ENCODE data around the gene ACTG2.

ACTG2 gene

DNA sequence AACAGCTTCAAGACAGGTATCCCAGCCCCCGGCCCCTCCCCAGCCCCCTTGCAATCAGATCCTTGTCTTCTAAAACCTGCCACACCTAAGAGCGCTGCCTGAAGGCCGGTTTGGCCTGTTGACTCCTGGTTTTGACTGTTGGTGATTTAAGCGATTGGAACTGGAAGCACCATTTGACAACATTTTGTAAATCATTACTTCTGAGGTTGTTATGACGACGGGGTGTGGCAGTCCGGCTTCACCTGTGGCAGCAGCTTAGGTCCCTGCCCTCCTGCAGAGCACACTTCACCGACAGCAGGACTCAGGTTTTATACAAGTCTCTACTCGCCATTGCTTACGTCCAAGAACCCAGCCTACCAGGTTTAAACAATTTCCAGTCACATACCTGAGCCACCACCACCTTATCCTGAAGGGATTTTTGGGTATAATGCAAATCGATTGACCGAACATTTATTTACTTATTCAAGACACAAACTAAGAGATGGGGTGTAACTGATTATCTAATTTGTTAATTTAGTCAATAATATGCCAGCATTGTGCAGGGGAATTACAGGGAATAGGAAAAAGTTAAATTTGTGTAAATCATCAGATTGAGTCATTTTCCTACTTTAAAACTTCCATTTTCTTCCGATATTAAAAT lies 33.2 kb downstream of the ACTG2 start:
- Histone ChIP-seq H3K4me3 (ENCODE audit: low read depth, low read length) (peak overlapping the region; percentile 84), H3K27ac (ENCODE audit: low read depth, low read length) (0 out of 2 replicates have a peak overlapping the region, but pooled peaks have one; percentile 11), H2AFZ (ENCODE audit: low read length, unreplicated experiment) (peak overlapping the region; percentile 28), H3K27me3 (ENCODE audit: insufficient read depth, low read length) (no peaks in the 10 kb centered on the region), H3K79me2 (ENCODE audit: control insufficient read depth, insufficient read depth, low read length, unreplicated experiment) (peaks cover 39% of the 10 kb centered on the region), H3K4me1 (ENCODE audit: control insufficient read depth, insufficient read depth, low read length, unreplicated experiment) (peaks cover 25% of the 10 kb centered on the region), H3K36me3 (ENCODE audit: insufficient read depth, low read length) (no peaks in the 10 kb centered on the region)

GRCh38 chr2:73926493-73927327 lies 33.9 kb downstream of the ACTG2 start, which contains the start of gene DGUOK:
TSS of gene DGUOK (plus strand) at chr2:73926880. CDS start at chr2:73926911, 31 bp downstream.
- Histone ChIP-seq H3K27ac (ENCODE audit: low read depth, low read length) (peak within 1 kb of the TSS; percentile 85), H3K79me2 (ENCODE audit: control insufficient read depth, insufficient read depth, low read length, unreplicated experiment) (peaks cover 46% of the 10 kb centered on the region), H2AFZ (ENCODE audit: low read length, unreplicated experiment) (peak within 1 kb of the TSS; percentile 60), H3K4me3 (ENCODE audit: low read depth, low read length) (peak within 1 kb of the TSS; percentile 84), H3K36me3 (ENCODE audit: insufficient read depth, low read length) (no peaks in the 10 kb centered on the region), H3K4me1 (ENCODE audit: control insufficient read depth, insufficient read depth, low read length, unreplicated experiment) (peaks cover 30% of the 10 kb centered on the region), H3K27me3 (ENCODE audit: insufficient read depth, low read length) (no peaks in the 10 kb centered on the region)

GRCh38 chr2:73927344-73927743 lies 34.5 kb downstream of the ACTG2 start:
- Histone ChIP-seq H3K4me3 (ENCODE audit: low read depth, low read length) (peak overlapping the region; percentile 84), H2AFZ (ENCODE audit: low read length, unreplicated experiment) (no peak overlapping the region), H3K36me3 (ENCODE audit: insufficient read depth, low read length) (no peaks in the 10 kb centered on the region), H3K79me2 (ENCODE audit: control insufficient read depth, insufficient read depth, low read length, unreplicated experiment) (peaks cover 50% of the 10 kb centered on the region), H3K27ac (ENCODE audit: low read depth, low read length) (peak overlapping the region; percentile 85), H3K27me3 (ENCODE audit: insufficient read depth, low read length) (no peaks in the 10 kb centered on the region), H3K4me1 (ENCODE audit: control insufficient read depth, insufficient read depth, low read length, unreplicated experiment) (peaks cover 37% of the 10 kb centered on the region)

- Histone ChIP-seq H3K36me3 (ENCODE audit: insufficient read depth, low read length) (peaks cover 3% of the 10 kb centered on the region; the same call in 1 of the 2 replicates), H3K4me3 (ENCODE audit: low read depth, low read length) (peak overlapping the region; percentile 38), H3K27ac (ENCODE audit: low read depth, low read length) (0 out of 2 replicates have a peak overlapping the region, but pooled peaks have one; percentile 48), H2AFZ (ENCODE audit: low read length, unreplicated experiment) (no peak overlapping the region), H3K27me3 (ENCODE audit: insufficient read depth, low read length) (no peaks in the 10 kb centered on the region), H3K79me2 (ENCODE audit: control insufficient read depth, insufficient read depth, low read length, unreplicated experiment) (peaks cover 66% of the 10 kb centered on the region), H3K4me1 (ENCODE audit: control insufficient read depth, insufficient read depth, low read length, unreplicated experiment) (peaks cover 47% of the 10 kb centered on the region)
Measured at GRCh38 chr2:73928963-73929347, 36.1 kb downstream of the ACTG2 start.

- no peaks in the 10 kb centered on the region for H3K27me3 ChIP-seq (ENCODE audit: insufficient read depth, low read length)
- peaks cover 78% of the 10 kb centered on the region for H3K79me2 ChIP-seq (ENCODE audit: control insufficient read depth, insufficient read depth, low read length, unreplicated experiment)
- peak overlapping the region; percentile 48 for H3K27ac ChIP-seq (ENCODE audit: low read depth, low read length)
- H3K4me1 ChIP-seq (ENCODE audit: control insufficient read depth, insufficient read depth, low read length, unreplicated experiment): peaks cover 50% of the 10 kb centered on the region
- H2AFZ ChIP-seq (ENCODE audit: low read length, unreplicated experiment): no peak overlapping the region
- peak overlapping the region; percentile 38; the same call in 1 of the 2 replicates for H3K4me3 ChIP-seq (ENCODE audit: low read depth, low read length)
- H3K36me3 ChIP-seq (ENCODE audit: insufficient read depth, low read length): peaks cover 3% of the 10 kb centered on the region; the same call in 1 of the 2 replicates
Measured at GRCh38 chr2:73930386-73930785, 37.6 kb downstream of the ACTG2 start.

DNA sequence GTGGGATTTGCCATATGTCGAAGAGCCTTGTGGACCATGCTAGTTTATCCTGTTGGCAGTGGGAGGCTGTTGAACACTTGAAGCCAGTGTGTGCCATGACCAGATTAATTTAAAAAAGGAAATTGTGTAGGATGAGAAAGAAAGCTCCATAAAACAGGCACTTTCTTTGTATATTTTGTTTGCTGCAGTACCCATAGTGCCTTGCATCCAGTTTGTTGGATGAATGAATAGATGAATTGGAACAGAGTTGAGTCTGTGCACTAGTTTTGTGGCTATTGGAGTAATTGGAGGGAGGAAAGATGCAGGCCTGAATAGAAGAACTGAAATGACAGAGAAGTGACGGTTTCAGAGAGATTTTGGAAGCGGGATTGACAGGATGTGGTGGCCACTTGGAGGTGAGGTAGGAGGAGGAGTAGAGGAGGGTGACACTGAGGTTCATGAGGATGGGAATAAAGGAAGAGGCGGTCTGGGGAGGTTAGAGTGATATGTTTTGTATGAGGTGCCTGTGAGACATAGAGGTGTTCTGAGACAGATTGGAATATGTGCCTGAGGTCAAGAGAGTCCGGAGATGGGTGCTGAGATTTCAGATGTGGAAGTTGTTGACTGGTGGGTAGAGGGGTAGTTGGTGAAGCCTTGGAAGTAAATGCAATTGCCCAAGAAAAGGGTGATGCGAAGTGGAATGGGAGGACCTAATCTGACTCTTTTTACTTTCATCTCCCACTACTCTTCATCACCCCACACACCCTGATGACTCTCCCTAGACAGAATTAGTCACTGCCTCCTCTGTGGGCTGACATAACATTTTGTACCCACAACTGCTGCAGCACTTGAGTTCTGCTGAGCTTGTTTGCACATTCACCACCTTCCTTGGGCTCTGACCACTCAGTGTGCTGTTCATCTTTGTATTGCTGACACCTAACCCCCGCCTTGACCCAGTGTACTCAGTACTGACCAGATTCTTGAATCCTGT lies 39.0 kb downstream of the ACTG2 start:
- Histone ChIP-seq H3K36me3 (ENCODE audit: insufficient read depth, low read length) (peaks cover 5% of the 10 kb centered on the region; the same call in 1 of the 2 replicates), H3K27me3 (ENCODE audit: insufficient read depth, low read length) (no peaks in the 10 kb centered on the region), H3K4me1 (ENCODE audit: control insufficient read depth, insufficient read depth, low read length, unreplicated experiment) (peaks cover 56% of the 10 kb centered on the region)

GRCh38 chr2:73933194-73933593 lies 40.4 kb downstream of the ACTG2 start:
- peaks cover 63% of the 10 kb centered on the region for H3K4me1 ChIP-seq (ENCODE audit: control insufficient read depth, insufficient read depth, low read length, unreplicated experiment)
- H3K36me3 ChIP-seq (ENCODE audit: insufficient read depth, low read length): peaks cover 7% of the 10 kb centered on the region; the same call in 1 of the 2 replicates
- H3K27ac ChIP-seq (ENCODE audit: low read depth, low read length): peak overlapping the region; percentile 63
- peaks cover 89% of the 10 kb centered on the region for H3K79me2 ChIP-seq (ENCODE audit: control insufficient read depth, insufficient read depth, low read length, unreplicated experiment)
- H3K4me3 ChIP-seq (ENCODE audit: low read depth, low read length): no peak overlapping the region
- H2AFZ ChIP-seq (ENCODE audit: low read length, unreplicated experiment): no peak overlapping the region
- H3K27me3 ChIP-seq (ENCODE audit: insufficient read depth, low read length): no peaks in the 10 kb centered on the region

More for the DNA sequence above, 39.0 kb downstream of the ACTG2 start:
- peak overlapping the region; percentile 8; the same call in 1 of the 2 replicates for H3K4me3 ChIP-seq (ENCODE audit: low read depth, low read length)
- H3K79me2 ChIP-seq (ENCODE audit: control insufficient read depth, insufficient read depth, low read length, unreplicated experiment): peaks cover 90% of the 10 kb centered on the region
- no peak overlapping the region for H2AFZ ChIP-seq (ENCODE audit: low read length, unreplicated experiment)
- peak overlapping the region; percentile 63 for H3K27ac ChIP-seq (ENCODE audit: low read depth, low read length)

DNA sequence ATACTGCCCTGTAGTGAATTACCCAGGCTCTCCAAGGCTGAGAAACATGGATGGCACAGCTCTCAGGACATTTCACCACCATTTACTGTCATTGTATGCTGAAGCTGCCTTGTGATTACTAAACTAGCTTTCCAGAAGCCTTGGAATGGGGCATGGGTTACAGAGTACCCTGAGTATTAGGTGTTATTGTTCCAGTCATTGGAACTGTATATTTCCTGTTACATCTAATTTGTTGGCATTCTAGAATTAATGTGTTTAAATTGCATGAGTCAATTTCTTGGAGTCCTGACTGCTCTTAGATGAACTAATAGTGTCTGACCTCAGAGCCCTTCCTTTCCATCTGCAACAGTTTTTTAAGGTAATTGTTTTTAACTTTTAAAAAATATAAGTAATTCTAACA lies 42.8 kb downstream of the ACTG2 start:
- H3K27me3 ChIP-seq (ENCODE audit: insufficient read depth, low read length): no peaks in the 10 kb centered on the region
- no peak overlapping the region for H3K4me3 ChIP-seq (ENCODE audit: low read depth, low read length)
- H3K4me1 ChIP-seq (ENCODE audit: control insufficient read depth, insufficient read depth, low read length, unreplicated experiment): peaks cover 57% of the 10 kb centered on the region
- peak overlapping the region; percentile 23; the same call in 1 of the 2 replicates for H3K27ac ChIP-seq (ENCODE audit: low read depth, low read length)
- H2AFZ ChIP-seq (ENCODE audit: low read length, unreplicated experiment): no peak overlapping the region
- peaks cover 86% of the 10 kb centered on the region for H3K79me2 ChIP-seq (ENCODE audit: control insufficient read depth, insufficient read depth, low read length, unreplicated experiment)
- H3K36me3 ChIP-seq (ENCODE audit: insufficient read depth, low read length): peaks cover 10% of the 10 kb centered on the region; the same call in 1 of the 2 replicates

DNA sequence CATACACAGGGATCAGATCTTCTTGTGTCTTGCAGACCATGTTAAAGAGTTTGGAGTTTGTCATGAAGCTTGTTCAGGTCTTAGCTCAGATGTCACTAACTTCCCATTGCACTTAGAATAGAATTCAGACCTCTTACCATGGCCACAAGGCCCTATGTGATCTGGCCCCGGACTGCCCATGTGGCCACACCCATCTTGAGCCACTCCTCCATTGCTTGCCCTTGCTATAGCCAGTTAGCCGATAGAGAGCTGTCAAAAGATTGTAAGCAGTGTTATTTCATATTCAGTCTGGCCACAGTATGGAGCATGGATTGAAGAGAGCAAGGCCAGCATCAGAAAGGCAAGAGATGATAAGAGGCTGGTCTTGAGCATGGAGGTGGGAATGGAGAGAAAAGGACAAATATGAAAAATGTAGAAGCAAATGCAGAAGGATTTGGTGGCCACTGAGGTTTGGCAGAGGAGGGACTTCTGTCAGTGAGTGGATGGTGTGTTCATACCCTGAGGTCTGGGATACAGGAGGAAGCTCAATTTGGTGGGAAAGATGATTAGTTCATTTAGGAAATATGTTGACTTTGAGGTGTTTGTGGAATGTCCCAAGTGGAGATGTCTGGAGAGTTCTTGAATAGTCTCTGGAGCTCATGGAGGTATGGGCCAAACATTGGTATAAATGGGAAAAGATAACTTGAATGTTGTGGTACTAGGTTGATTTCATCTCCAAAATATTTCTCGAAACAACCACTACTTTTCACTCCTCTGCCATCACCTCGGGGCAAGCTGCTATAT lies 44.5 kb downstream of the ACTG2 start:
- H3K4me1 ChIP-seq (ENCODE audit: control insufficient read depth, insufficient read depth, low read length, unreplicated experiment): peaks cover 46% of the 10 kb centered on the region
- no peak overlapping the region for H3K27ac ChIP-seq (ENCODE audit: low read depth, low read length)
- no peaks in the 10 kb centered on the region for H3K27me3 ChIP-seq (ENCODE audit: insufficient read depth, low read length)
- H2AFZ ChIP-seq (ENCODE audit: low read length, unreplicated experiment): no peak overlapping the region
- H3K79me2 ChIP-seq (ENCODE audit: control insufficient read depth, insufficient read depth, low read length, unreplicated experiment): peaks cover 85% of the 10 kb centered on the region
- peaks cover 13% of the 10 kb centered on the region for H3K36me3 ChIP-seq (ENCODE audit: insufficient read depth, low read length)
- H3K4me3 ChIP-seq (ENCODE audit: low read depth, low read length): no peak overlapping the region
